GM18511 (cell line): ENCODE measurements around the gene MGAT4A.
"Not testable (repeated sequence)": the region's sequence is repeated elsewhere in the genome, so short reads cannot be mapped to it uniquely, and the experiment has no call there.

Source experiments
- ATAC-seq: cut with Tn5 transposase; IDR thresholded peaks from one replicate; pipeline ENCODE4 v1.9.1; 2021; ENCODE audit warnings: mild to moderate bottlenecking, moderate library complexity; ENCODE audit not compliant: unreplicated experiment

The MGAT4A gene

GRCh38 chr2:98759827-98760625 lies 29.1 kb upstream of the MGAT4A start:
- no peak for ATAC-seq

GRCh38 chr2:98759338-98759737 lies 28.4 kb upstream of the MGAT4A start:
- ATAC-seq: no peak

GRCh38 chr2:98757904-98758421 lies 27.0 kb upstream of the MGAT4A start:
- peak; percentile 95 for ATAC-seq

- ATAC-seq: no peak
These were observed 22.9 kb upstream of the MGAT4A start for GRCh38 chr2:98753801-98754200.

GRCh38 chr2:98752711-98753110 lies 21.8 kb upstream of the MGAT4A start:
- ATAC-seq: not testable (repeated sequence)

- ATAC-seq: no peak
These were observed 20.8 kb upstream of the MGAT4A start for GRCh38 chr2:98751748-98752147.

GRCh38 chr2:98750593-98751282 lies 19.8 kb upstream of the MGAT4A start:
- no peak for ATAC-seq

- ATAC-seq: no peak
These were observed 18.1 kb upstream of the MGAT4A start for GRCh38 chr2:98749066-98749450.

- ATAC-seq: no peak
These were observed 17.5 kb upstream of the MGAT4A start for GRCh38 chr2:98748292-98749065.

GRCh38 chr2:98747888-98748287 lies 17.0 kb upstream of the MGAT4A start:
- ATAC-seq: no peak

- ATAC-seq: no peak
These were observed 15.5 kb upstream of the MGAT4A start for GRCh38 chr2:98746426-98746825.

- no peak for ATAC-seq
These were observed 13.7 kb upstream of the MGAT4A start for GRCh38 chr2:98744595-98744994.

GRCh38 chr2:98743835-98744234 lies 12.9 kb upstream of the MGAT4A start:
- ATAC-seq: no peak

GRCh38 chr2:98739020-98739419 lies 8.1 kb upstream of the MGAT4A start:
- no peak for ATAC-seq

- ATAC-seq: no peak
These were observed 7.4 kb upstream of the MGAT4A start for GRCh38 chr2:98738304-98738703.

GRCh38 chr2:98737848-98738247 lies 6.9 kb upstream of the MGAT4A start:
- ATAC-seq: no peak

GRCh38 chr2:98736464-98736889 lies 5.5 kb upstream of the MGAT4A start:
- no peak for ATAC-seq

GRCh38 chr2:98734823-98735260 lies 3.9 kb upstream of the MGAT4A start:
- no peak for ATAC-seq

GRCh38 chr2:98734162-98734561 lies 3.2 kb upstream of the MGAT4A start:
- ATAC-seq: no peak

GRCh38 chr2:98732430-98733051 lies 1.6 kb upstream of the MGAT4A start:
- no peak for ATAC-seq

- no peak for ATAC-seq
These were observed 990 bp upstream of the MGAT4A start for GRCh38 chr2:98731894-98732349.
